Endometrial microvascular endothelial cells (primary cell): ENCODE results near the gene IFITM5. TPM values are rescaled to one million over a fixed set of nuclear protein-coding genes. Genes with fewer than 3 reads are reported as not detected.
"Not testable (repeated sequence)": the region's sequence is repeated elsewhere in the genome, so short reads cannot be mapped to it uniquely, and the experiment has no call there.

Experiments used
- in situ Hi-C: cut with HindIII; loops from 2 replicates; pipeline ENCODE4 v1.10.0; 2017; ENCODE audit warnings: low sequenced_read_pairs, low pct_unique_long_range_greater_than_20kb; ENCODE audit errors: inconsistent ontology term
- total RNA-seq: library from RNA; depleted of rRNA; stranded (reverse); fragments of >200 nt; gene quantifications from one replicate; pipeline ENCODE4 v1.2.3, GENCODE V29; 2015; ENCODE audit errors: inconsistent ontology term

The IFITM5 gene
- not detected for total RNA-seq

DNA sequence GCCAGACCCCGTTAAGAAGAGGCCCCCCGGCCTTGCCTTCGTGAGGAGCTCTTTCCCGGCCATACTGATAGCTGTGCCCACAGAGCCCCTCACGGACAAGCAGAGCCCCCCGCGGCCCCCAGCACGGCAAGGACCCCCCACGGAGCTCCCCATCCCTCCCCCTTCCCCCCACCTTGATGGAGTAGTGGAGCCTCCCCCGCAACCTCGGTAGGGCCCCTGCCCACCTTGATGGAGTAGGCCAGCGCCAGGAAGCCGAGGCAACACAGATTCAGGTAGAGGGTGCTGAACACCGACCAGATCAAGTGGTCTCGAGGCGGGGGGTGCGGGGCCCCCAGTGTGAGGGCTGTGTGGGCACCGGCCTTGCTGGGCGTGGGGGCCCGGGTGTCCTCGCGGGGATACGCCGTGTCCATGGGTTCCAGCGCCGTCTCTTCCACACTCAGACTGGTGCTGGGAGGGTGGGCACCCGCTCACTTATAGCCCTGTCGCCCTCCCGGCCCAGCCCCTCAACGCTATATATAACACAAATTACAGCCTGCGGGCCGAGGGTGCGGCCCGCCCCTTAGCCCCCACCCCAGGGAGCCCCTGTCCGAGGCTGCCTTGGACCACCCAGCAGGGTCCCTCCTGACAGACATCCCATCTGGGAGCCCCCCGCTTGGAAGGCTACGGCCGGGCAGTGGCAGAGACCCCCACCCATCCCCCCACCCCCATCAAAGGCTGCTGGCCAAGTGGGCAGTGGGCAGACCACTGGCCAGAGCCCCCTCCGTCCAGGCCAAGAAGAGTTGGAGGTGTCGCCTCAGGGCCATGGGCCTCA is at the start of gene IFITM5:
Gene IFITM5, minus strand, starts transcription at position 446 of the 811 bp plus-strand sequence. Its CDS starts 36 bp downstream, at position 410.
- in situ Hi-C loops, result no loop called here

DNA sequence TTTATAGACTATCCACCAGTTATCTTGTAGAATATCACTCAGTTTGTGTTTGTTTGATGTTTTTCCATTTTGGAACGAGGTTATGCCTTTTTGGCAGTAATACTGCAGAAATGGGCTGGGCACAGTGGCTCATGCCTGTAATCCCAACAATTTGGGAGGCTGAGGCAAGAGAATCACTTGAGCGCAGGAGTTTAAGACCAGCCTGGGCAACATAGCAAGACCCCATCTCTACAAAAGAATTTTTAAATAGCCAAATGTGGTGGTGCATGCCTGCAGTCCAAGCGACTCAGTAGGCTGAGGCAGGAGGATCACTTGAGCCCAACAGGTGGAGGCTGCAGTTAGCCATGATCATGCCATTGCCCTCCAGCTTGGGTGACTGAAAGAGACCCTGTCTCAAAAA is 47.2 kb upstream of the IFITM5 start:
- in situ Hi-C loops, result no loop called here

DNA sequence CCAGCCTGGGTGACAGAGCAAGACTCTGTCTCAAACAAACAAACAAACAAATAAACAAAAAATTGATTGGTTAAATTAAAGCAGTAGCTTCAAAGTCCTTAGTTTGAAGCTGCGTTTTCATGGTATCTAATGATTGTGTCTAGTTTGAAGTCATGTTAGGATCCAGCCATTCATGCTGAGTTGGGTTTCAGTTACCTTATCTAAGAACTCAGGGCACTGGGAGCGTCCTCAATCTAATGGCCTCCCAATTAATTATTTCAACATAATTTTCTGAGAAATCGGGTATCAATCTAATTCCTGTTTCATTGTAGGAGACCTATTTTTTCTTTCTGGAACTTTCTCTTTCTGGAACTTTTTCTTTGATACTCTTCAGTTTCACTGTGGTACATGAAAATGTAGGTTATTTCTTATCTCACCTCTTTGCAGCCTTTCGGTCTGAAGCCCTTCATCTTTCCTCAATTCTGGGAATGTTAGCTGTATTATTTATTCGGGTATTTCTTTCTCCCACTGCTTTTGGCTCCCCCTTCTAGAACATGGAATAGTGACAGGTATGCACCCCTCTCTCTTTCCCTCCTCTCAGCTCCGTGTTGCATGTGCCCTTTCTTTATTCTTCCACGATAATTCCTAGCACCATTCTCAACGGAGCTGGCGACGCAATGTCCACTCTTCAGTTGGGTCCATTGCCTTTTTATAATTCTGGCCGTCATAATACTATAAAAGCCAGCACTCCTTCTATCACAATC is 45.7 kb upstream of the IFITM5 start:
- in situ Hi-C loops, result no loop called here

DNA sequence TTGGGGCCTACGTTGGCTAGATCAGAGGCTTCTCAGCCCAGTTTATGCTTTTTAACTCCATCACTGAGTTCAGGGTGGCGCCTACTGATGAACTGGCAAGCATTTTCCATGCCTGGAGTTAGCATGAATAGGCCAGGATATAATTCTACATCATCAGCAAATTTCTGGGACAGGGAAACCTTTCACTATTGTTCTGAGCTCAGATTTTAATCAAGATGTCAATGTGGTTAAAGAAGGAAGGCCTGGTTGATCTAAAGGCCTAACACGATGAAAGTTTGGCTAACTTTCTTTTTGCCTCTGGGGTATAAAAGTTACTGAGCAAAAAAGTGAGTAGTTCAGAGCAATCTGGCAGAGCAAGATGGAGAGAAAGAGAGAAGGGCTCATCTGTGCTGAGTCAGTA is 43.0 kb upstream of the IFITM5 start:
- in situ Hi-C loops, result no loop called here

DNA sequence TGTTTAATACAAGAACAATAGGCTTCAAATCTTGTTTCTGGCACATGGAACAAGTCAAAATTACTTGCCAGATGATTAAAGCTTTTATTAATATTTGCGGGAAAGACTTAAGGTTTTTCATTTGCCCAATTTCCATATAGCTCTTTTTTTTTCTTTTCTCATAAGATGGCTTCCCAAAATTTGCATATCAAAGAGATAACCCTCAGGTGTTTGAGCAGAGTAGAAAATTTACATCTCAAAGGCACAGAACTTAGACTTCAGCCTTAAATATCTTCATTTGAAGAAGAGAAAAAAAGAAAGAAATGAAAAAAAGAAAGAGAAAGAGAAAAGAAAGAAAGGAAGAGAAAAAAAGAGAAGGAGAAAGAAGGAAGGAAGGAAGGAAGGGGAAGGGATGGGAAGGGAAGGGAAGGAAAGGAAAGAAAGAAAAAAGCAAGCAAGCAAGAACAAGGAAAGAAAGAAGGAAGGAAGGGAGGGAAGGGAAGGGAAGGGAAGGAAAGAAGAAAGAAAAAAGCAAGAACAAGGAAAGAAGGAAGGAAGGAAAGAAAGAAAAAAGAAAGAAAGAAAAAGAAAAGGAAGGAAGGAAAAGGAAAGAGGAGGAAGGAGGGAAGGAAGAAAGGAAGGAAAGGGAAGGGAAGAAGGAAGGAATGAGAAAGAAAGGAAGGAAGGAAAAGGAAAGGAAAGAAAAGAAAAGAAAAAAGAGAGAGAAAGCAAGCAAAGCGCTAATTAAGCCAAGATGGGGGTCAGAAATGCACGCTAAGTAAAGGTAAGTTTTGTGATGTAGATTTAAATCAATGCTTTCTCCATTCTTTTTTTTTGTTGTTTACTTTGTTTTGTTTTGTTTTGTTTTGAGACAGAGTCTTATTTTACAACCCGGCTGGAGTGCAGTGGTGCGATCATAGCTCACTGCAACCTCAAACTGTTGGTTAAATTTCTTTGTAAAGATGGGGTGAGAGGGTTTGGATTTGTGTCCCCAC is 41.5 kb upstream of the IFITM5 start:
- in situ Hi-C loops, result no loop called here

DNA sequence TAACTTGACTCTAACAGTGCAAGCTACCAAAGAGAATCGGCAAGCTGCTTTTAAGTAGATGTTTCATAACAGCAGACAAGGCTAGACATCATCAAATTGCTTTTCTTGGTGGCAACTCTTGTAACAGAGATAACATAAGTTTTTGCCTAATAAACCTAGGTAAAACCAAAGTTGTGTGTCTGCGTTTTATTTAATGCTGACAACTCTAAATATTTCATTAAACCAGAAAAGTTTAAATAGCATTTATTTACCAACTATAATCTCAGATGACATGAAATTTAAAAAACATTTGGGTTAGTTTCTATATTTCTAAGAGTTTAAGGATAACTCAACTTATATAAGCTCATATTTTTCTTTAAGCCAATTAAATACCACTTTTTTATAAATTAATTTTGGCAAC is 40.6 kb upstream of the IFITM5 start:
- in situ Hi-C loops, result no loop called here

DNA sequence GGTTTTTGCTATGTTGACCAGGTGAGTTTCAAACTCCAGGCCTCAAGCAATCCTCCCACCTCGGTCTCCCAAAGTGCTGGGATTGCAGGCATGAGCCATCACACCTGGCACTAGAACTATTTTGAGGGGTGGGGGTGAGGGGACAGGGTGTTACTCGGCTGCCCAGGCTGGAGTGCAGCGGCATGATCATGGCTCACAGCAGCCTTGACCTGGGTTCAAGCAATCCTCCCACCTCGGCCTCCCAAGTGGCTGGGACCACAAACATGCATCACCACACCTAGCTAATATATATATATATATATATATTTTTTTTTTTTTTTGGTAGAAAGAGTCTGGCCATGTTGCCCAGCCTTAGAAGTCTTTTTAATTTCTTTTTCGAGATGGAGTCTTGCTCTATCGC is 38.4 kb upstream of the IFITM5 start:
- in situ Hi-C loops, result no loop called here

DNA sequence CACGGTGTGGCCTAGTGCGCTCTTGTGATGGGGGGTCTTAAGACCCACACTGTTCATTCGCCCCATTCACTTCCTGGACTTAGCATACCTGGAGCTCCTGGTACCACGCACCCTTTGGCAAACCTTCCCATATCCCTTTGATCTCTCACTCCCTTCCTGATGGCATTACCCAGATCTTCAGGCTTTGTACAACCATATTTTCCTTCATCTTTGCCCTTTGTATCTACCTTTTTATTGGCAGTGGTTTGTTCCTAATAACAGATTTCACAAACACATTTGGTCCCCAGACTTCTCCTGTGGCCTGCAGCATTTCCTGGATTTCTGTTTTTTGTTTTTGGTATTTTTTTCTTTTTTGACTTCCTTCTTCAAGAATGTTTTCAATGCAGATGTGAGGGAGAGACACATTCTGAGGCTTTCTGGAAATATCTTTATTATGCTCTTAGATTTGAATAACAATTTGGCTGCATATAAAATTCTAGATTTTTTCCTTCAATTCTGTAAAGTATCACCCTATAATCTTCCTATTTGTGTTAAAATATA is 37.4 kb upstream of the IFITM5 start:
- in situ Hi-C loops, result no loop called here

DNA sequence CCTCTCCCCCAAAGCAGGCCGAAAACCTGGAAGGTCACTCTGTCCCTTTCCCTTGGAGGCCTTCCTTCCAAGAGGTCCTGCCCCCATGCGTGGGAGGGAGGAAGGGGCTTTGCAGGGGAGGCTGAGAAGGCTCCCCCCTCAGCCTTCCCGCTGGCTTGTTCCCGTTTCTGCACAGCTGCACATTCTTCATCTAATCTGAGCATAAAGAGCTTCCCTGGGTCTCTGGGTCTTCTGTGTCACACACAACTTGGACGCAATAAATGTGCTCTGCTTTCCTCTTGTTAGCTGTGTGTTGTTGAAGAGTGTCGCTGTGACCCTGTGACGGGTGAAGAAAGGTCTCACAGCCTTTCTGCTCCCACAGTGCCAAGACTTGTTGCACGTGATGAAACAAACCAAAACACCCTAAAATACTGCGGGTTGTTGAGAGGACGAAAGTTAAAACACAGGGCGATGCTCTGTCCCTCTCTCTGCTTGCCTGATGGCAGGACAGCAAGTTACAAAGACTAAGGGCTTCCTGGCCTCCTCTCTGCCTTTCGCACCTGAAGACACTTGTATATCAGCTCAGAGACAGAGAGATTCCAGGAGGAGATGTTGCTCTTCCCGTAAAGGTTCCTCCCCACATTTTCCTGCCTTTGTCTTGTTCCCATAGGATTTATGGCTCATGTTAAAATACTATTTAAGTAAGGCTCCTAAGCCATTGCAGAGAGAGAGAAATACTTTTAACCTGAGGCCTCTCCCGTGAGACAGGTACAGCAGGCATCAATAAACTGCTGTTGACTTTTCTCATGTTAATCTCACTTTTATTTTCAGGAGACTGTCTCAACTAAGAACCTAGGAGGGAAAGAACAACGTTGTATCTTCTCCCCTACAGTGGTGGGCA is 36.7 kb upstream of the IFITM5 start:
- in situ Hi-C loops, result no loop called here

DNA sequence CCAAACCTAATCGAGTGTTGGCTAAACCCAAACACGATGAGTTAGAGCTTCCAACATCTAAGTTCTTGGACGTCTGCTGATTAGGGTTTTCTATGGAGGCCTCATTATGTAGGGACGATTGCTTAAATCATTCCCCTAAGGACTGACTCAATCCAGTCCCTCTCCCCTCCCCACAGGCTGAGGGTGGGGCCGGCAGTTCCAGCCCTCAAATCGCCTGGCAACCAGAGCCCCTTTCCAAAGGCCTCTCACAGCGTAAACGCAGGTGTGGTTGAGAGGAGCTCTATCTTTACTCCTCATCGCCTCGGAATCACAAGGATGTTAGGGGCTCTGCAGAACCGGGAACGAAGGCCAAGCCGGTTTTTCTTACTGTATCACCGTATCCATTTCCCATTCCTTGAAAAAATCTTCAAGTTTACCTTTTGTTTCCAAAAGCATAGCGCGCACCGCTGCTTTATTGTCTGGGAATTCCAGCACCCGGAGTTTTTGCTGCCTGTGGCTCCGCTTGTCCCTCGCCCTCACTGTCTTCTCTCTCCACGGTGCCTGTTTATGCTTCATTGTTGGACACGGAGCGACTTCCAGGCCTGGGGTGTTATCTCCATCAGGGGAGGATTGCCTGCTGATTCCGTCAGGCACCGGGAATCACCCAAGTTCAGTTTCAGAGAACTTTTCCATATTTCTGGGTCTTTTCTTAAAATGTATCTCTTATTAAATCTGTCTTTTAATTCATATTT is 35.1 kb upstream of the IFITM5 start:
- in situ Hi-C loops, result no loop called here

DNA sequence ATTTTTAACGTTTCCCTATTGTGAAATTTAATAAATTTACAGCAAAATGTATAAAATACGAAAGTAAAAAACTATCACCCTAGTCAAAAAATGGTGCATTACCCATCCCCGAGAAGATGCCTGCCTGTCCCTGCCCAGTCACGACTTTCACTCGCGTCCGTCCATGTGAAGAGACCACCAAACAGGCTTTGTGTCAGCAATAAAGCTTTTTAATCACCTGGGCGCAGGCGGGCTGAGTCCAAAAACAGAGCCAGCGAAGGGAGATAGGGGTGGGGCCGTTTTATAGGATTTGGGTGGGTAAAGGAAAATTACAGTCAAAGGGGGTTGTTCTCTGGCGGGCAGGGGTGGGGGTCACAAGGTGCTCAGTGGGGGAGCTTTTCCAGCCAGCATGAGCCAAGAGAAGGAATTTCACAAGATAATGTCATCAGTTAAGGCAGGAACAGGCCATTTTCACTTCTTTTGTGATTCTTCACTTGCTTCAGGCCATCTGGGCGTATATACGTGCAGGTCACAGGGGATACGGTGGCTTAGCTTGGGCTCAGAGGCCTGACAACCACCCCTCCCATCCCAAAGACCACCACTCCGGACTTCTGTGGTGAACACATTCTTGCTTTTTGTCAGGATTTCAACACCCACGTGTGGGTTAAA is 34.4 kb upstream of the IFITM5 start:
- in situ Hi-C loops, result not testable (repeated sequence)

DNA sequence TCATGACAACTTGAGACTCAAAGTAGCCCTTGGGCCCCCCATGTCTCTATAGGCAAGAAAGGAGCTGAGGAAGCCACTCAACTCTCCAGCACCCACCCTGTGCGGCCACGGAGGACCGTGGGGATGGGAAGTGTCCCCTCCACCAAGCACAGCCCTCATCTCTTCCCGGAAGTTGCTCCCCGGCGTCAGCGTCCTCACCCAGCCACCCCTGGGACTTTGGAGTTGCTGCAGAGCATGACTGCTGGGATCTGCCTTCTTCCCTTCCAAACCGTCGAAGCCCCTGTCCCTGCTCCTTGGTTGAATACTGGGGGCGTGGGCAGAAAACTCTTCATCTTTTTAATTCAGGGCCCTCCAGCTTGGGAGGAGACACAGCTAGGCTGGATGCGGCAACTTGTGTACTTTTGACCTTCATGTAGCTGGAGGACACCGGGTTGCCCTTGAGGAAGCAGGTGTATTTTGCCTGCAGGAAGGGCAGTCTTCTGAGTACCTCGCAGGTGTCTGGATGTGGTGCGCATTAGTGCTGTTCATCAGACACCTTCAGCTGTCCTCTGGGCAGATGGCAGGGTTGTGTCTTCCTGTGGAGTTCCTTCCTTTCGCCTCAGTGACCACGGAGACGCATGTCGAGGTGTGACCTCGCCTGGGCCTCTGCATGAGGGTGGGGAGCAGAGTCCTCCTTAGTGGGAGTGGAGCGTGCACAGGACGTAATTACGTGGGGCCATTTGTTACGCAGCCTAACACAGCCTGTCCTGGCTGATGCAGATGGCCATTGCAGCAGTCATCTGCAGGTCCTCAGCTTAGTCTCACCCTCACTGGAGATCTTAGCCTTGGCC is 33.5 kb upstream of the IFITM5 start:
- in situ Hi-C loops, result no loop called here

DNA sequence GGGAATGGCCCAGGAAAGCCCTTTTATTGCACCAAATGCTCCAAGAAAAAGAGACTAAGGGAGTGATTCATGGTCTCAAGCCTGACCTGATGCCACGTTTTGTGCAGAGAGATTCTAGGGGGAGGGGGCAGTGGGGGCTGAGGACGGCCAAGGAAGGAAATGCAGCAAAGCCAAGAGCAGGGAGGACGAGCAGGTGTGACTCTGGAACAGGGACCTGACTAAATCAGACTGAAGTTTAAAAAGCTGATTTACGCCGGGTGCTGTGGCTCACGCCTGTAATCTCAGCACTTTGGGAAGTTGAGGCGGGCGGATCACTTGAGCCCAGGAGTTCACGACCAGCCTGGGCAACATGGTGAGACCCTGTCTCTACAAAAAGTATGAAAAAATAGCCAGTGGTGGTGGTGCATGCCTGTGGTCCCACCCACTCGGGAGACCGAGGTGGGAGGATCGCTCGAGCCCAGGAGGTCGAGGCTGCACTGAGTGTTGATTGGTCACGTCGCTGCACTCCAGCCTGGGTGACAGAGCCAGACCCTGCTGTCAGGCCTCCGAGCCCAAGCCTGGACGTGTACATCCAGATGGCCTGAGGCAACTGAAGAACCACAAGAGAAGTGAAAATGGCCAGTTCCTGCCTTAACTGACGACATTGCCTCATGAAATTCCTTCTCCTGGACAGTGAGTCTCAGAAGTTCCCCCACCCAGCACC is 32.2 kb upstream of the IFITM5 start:
- in situ Hi-C loops, result no loop called here

DNA sequence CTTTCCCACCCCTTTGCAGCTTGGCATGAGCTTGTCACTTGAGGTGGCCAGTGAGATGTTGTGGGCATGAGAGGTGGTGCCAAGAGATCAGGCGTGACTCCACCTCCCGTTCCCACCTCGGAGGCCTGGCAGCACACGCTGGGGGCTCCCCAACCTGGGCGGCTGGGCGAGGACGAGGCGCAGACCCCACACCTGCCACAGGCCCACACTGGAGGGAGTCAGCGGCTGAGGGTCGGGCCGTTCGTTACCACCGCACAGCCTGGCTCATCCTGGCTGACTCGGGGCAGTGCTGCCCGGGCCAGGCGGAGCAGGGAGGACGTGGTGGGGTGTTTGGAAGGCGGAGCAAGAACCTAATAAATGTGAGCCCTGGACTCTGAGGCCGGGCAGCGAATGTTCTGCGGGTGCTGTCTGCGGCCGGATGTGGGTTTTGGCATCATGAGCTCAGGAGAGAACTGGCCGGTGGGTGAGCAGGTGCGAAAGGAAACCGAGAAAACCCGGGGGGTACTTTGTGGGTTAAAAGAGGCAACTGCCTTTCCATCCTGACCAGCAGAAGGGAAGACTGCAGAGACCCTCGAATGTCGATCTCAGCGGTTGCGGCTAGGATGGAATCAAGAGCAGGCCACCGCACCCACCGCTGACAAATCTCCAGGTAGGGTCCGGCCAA is 31.5 kb upstream of the IFITM5 start:
- in situ Hi-C loops, result no loop called here

DNA sequence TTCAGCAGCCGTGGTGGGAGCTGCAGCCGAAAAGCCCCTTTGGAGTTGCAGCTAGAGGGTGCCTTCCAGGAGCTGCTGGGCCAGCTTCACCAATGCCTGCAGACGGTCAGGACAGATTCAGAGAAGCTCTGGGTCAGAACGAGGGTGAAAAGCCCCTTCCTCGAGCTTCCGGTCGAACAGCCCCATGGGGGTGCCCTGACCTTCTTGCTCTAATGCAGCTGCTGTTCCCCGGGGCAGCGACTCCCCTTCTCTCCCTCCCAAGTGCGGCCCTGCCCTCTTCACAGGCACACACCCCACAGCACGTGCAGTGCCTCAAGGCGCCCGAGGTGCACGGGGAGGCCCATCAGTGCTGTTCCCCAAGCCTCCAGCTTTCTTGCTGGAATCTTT is 31.0 kb upstream of the IFITM5 start:
- in situ Hi-C loops, result no loop called here
